Mucosa of descending colon (tissue), 3 donors: ENCODE data around the gene NUCB1. TPM values are rescaled to one million over a fixed set of nuclear protein-coding genes. Genes with fewer than 3 reads are reported as not detected.
"Not testable (repeated sequence)": the region's sequence is repeated elsewhere in the genome, so short reads cannot be mapped to it uniquely, and the experiment has no call there.

Experiments
- ATAC-seq: fragments of 200-7000 bp; cut with Tn5 transposase; one replicate; pipeline ENCODE4 v1.9.1; 2020; ENCODE audit warnings: mild to moderate bottlenecking, moderate library complexity
- DNase-seq, 3 donors: peaks; one replicate each; pipeline ENCODE4 v3.0.0-alpha.2; 2020
- H3K36me3 ChIP-seq: fragments of 200-600 bp; one replicate; pipeline ENCODE4 v1.8.0; 2021; ENCODE audit warnings: low read depth, mild to moderate bottlenecking
- H3K4me1 ChIP-seq: fragments of 200-600 bp; one replicate; pipeline ENCODE4 v1.8.0; 2021; ENCODE audit warnings: low read depth, mild to moderate bottlenecking
- H3K4me3 ChIP-seq: fragments of 200-600 bp; one replicate; pipeline ENCODE4 v1.8.0; 2021; ENCODE audit warnings: mild to moderate bottlenecking
- H3K9me3 ChIP-seq: fragments of 200-600 bp; one replicate; pipeline ENCODE4 v1.8.0; 2021; ENCODE audit warnings: mild to moderate bottlenecking
- CTCF ChIP-seq: fragments of 200-600 bp; IDR thresholded peaks from one replicate; pipeline ENCODE4 v1.8.0; 2022; ENCODE audit warnings: antibody characterized with exemption, mild to moderate bottlenecking
- intact Hi-C, 2 donors: fragments of 100-400 bp; cut with DNase I in 1 of 2; cut with micrococcal nuclease in 1 of 2; formaldehyde crosslinking; loops; one replicate each; pipeline versions ENCODE4 v1.11.0 to v1.11.1; 2022; cut with DNase I, micrococcal nuclease
- total RNA-seq, 3 donors: library from RNA; stranded (reverse); fragmentation: NEBNext Ultra II Directional in 2 of 3; extraction: Animal tissue kit (Norgen Biotek cat#: 25700) in 2 of 3; gene quantifications; one replicate each; pipeline versions ENCODE4 v1.2.1 to v1.2.4, GENCODE V29; 2021 to 2023
- donor health status: DM: no; HTN: no; CAD: no; lungs with moderate emphysema.
- donor health status: DM: no; HTN: no; CAD: no.
- donor health status: DM: no; HTN: yes; CAD: no.

NUCB1 gene
- total RNA-seq, 3 donors from 2014 or later, result 171 to 219 (median 205) TPM

GRCh38 chr19:48877855-48878195, 22.3 kb upstream of the NUCB1 start:
- TF ChIP-seq CTCF, result no peak
- ATAC-seq (no peak), DNase-seq (no peak)
- Histone ChIP-seq H3K4me1 (peaks cover 35% of the 10 kb centered on the region), H3K36me3 (no peaks in the 10 kb centered on the region), H3K4me3 (no peak overlapping the region), H3K9me3 (no peaks in the 10 kb centered on the region)
- intact Hi-C loops, result loop anchor here in 1 of 2 donors (10.0 kb wide), 1 partner anchor 87 kb away; the partner anchor contains the start of gene FTL

- Histone ChIP-seq H3K4me1 (peaks cover 29% of the 10 kb centered on the region), H3K36me3 (no peaks in the 10 kb centered on the region), H3K9me3 (no peaks in the 10 kb centered on the region), H3K4me3 (no peak overlapping the region)
- no peak for ATAC-seq
- no peak for TF ChIP-seq CTCF
- intact Hi-C loops, result loop anchor here in 1 of 2 donors (10.0 kb wide), 1 partner anchor 86 kb away; the partner anchor contains the start of gene FTL
- DNase-seq, result no peak
These were observed 21.7 kb upstream of the NUCB1 start for GRCh38 chr19:48878196-48879024.

- intact Hi-C loops, result loop anchor here in 1 of 2 donors (10.0 kb wide), 1 partner anchor 86 kb away; the partner anchor contains the start of gene FTL
- no peak for ATAC-seq
- no peak for TF ChIP-seq CTCF
- H3K4me3 ChIP-seq, result no peak overlapping the region
- H3K9me3 ChIP-seq, result no peaks in the 10 kb centered on the region
- no peak for DNase-seq
- peaks cover 22% of the 10 kb centered on the region for H3K4me1 ChIP-seq
- no peaks in the 10 kb centered on the region for H3K36me3 ChIP-seq
These were observed 21.0 kb upstream of the NUCB1 start for GRCh38 chr19:48879025-48879637.

- H3K36me3 ChIP-seq, ATAC-seq, DNase-seq, H3K9me3 ChIP-seq, H3K4me3 ChIP-seq: not testable (repeated sequence)
- H3K4me1 ChIP-seq, result peaks cover 17% of the 10 kb centered on the region
- intact Hi-C loops, result loop anchor here in 1 of 2 donors (10.0 kb wide), 1 partner anchor 85 kb away; the partner anchor contains the start of gene FTL
These were observed 20.4 kb upstream of the NUCB1 start for GRCh38 chr19:48879696-48880095.

GRCh38 chr19:48881741-48882657, 18.1 kb upstream of the NUCB1 start:
- H3K4me3 ChIP-seq, result no peak overlapping the region
- no peak for TF ChIP-seq CTCF
- no peak for DNase-seq
- H3K9me3 ChIP-seq, result no peaks in the 10 kb centered on the region
- ATAC-seq, result peak; percentile 75
- no peaks in the 10 kb centered on the region for H3K4me1 ChIP-seq
- H3K36me3 ChIP-seq, result no peaks in the 10 kb centered on the region
- intact Hi-C loops, result no loop called here
